OCI-LY3 (cell line): ENCODE results near the gene C5orf47.

Source experiments
- H2AFZ ChIP-seq: fragments of 200-600, 300-600 bp; shearing (Covaris generic); 2 replicates; pipeline ENCODE4 v1.6.0; 2014; ENCODE audit warnings: antibody characterized with exemption, low read depth, low read length
- H3K27ac ChIP-seq: fragments of 200-600, 300-600 bp; sonication (generic); 2 replicates; pipeline ENCODE4 v1.5.1; 2014; ENCODE audit warnings: mild to moderate bottlenecking, low read length, moderate library complexity, mixed read lengths
- H3K27me3 ChIP-seq: fragments of 200-600, 300-600 bp; sonication (generic); 2 replicates; pipeline ENCODE4 v1.6.1; 2014; ENCODE audit warnings: low read depth, low read length, mixed read lengths
- H3K36me3 ChIP-seq: fragments of 200-600, 300-600 bp; sonication (generic); replicated peaks from 2 replicates; pipeline ENCODE3; 2014; ENCODE audit warnings: low read depth, low read length, mixed read lengths
- H3K4me1 ChIP-seq: fragments of 300-600, 200-600 bp; sonication (generic); 2 replicates; pipeline ENCODE4 v1.6.1; 2014; ENCODE audit warnings: low read length, mixed read lengths
- H3K4me2 ChIP-seq: fragments of 200-600, 300-600 bp; sonication (generic); 2 replicates; pipeline ENCODE4 v1.6.1; 2014; ENCODE audit warnings: low read length, mixed read lengths
- H3K4me3 ChIP-seq: fragments of 300-600, 200-600 bp; sonication (generic); 2 replicates; pipeline ENCODE4 v1.5.1; 2014; ENCODE audit warnings: antibody characterized with exemption, mild to moderate bottlenecking, low read length, moderate library complexity
- H3K79me2 ChIP-seq: fragments of 300-600, 200-600 bp; shearing (Covaris generic); 2 replicates; pipeline ENCODE4 v1.6.1; 2014; ENCODE audit warnings: mild to moderate bottlenecking, low read length, mixed read lengths
- H3K9ac ChIP-seq: fragments of 300-600, 200-600 bp; shearing (Covaris generic); 2 replicates; pipeline ENCODE4 v1.6.0; 2014; ENCODE audit warnings: mild to moderate bottlenecking, low read length, moderate library complexity
- H3K9me3 ChIP-seq: fragments of 200-600, 300-600 bp; shearing (Covaris generic); 2 replicates; pipeline ENCODE4 v1.6.1; 2014; ENCODE audit warnings: low read length, mixed read lengths; ENCODE audit not compliant: insufficient read depth
- H4K20me1 ChIP-seq: fragments of 200-600, 300-600 bp; sonication (generic); 2 replicates; pipeline ENCODE4 v1.6.1; 2016; ENCODE audit warnings: low read length, mixed read lengths; ENCODE audit not compliant: insufficient read depth
- CTCF ChIP-seq: fragments of 200-600, 300-600 bp; sonication (generic); IDR thresholded peaks from 2 replicates; pipeline ENCODE4 v1.5.1; 2014; ENCODE audit warnings: antibody characterized with exemption, low read length, low read depth
- EZH2phosphoT487 ChIP-seq: fragments of 200-600 bp; shearing (Covaris generic); IDR thresholded peaks from 2 replicates; pipeline ENCODE4 v1.6.1; 2018; ENCODE audit warnings: antibody characterized with exemption, mixed run types, low read depth

The C5orf47 gene

GRCh38 chr5:173944511-173944910 lies 44.5 kb upstream of the C5orf47 start:
- peaks cover 5% of the 10 kb centered on the region for H3K36me3 ChIP-seq
- 0 out of 2 replicates have a peak overlapping the region, but pooled peaks have one; percentile 13 for H3K4me2 ChIP-seq
- H3K4me1 ChIP-seq: peaks cover 52% of the 10 kb centered on the region
- H3K79me2 ChIP-seq: no peaks in the 10 kb centered on the region
- no peaks in the 10 kb centered on the region for H3K9me3 ChIP-seq
- no peak overlapping the region for H3K9ac ChIP-seq
- TF ChIP-seq EZH2phosphoT487 (no peak), CTCF (no peak)
- H3K27ac ChIP-seq: no peak overlapping the region
- H3K4me3 ChIP-seq: no peak overlapping the region
- no peak overlapping the region for H2AFZ ChIP-seq
- H4K20me1 ChIP-seq: no peaks in the 10 kb centered on the region
- H3K27me3 ChIP-seq: no peaks in the 10 kb centered on the region

- Histone ChIP-seq H3K27me3 (no peaks in the 10 kb centered on the region), H3K4me2 (peak overlapping the region; percentile 45), H3K27ac (no peak overlapping the region), H3K9ac (no peak overlapping the region), H3K9me3 (no peaks in the 10 kb centered on the region), H3K79me2 (no peaks in the 10 kb centered on the region), H3K4me1 (peaks cover 58% of the 10 kb centered on the region), H4K20me1 (no peaks in the 10 kb centered on the region), H3K4me3 (no peak overlapping the region), H3K36me3 (peaks cover 9% of the 10 kb centered on the region), H2AFZ (no peak overlapping the region)
- no peak for TF ChIP-seq EZH2phosphoT487
- no peak for TF ChIP-seq CTCF
Measured at GRCh38 chr5:173945160-173945559, 43.8 kb upstream of the C5orf47 start.

GRCh38 chr5:173946323-173946722 lies 42.6 kb upstream of the C5orf47 start:
- H3K4me3 ChIP-seq: no peak overlapping the region
- no peak overlapping the region for H3K9ac ChIP-seq
- peaks cover 58% of the 10 kb centered on the region for H3K4me1 ChIP-seq
- TF ChIP-seq EZH2phosphoT487: no peak
- no peak for TF ChIP-seq CTCF
- no peaks in the 10 kb centered on the region for H3K79me2 ChIP-seq
- H3K36me3 ChIP-seq: peaks cover 17% of the 10 kb centered on the region
- no peaks in the 10 kb centered on the region for H4K20me1 ChIP-seq
- peak overlapping the region; percentile 11; the same call in 1 of the 2 replicates for H3K27ac ChIP-seq
- H3K9me3 ChIP-seq: no peaks in the 10 kb centered on the region
- H3K4me2 ChIP-seq: peak overlapping the region; percentile 45; the same call in 1 of the 2 replicates
- no peak overlapping the region for H2AFZ ChIP-seq
- H3K27me3 ChIP-seq: no peaks in the 10 kb centered on the region

- Histone ChIP-seq H3K9me3 (no peaks in the 10 kb centered on the region), H2AFZ (no peak overlapping the region), H3K79me2 (no peaks in the 10 kb centered on the region), H4K20me1 (no peaks in the 10 kb centered on the region), H3K4me1 (peaks cover 53% of the 10 kb centered on the region), H3K9ac (no peak overlapping the region), H3K27ac (no peak overlapping the region), H3K27me3 (no peaks in the 10 kb centered on the region), H3K36me3 (peaks cover 42% of the 10 kb centered on the region), H3K4me3 (no peak overlapping the region), H3K4me2 (no peak overlapping the region)
- TF ChIP-seq EZH2phosphoT487 (no peak), CTCF (no peak)
Measured at GRCh38 chr5:173950829-173951228, 38.1 kb upstream of the C5orf47 start.
